K562 (cell line): ENCODE data around the gene PAN2. TPM values are rescaled to one million over a fixed set of nuclear protein-coding genes. Genes with fewer than 3 reads are reported as not detected.

Source experiments
- ATF3 ChIP-seq, 2 experiments: fragments of 450-650 bp in 1 of 2; sonication (generic) in 1 of 2; formaldehyde crosslinking in 1 of 2; IDR thresholded peaks in 1 of 2; conservative IDR thresholded peaks in 1 of 2; 2 replicates each; pipeline versions ENCODE4 v1.6.1 to v1.8.1; 2016 to 2023; ENCODE audit warnings: mild to moderate bottlenecking in 2 of 2, moderate library complexity in 2 of 2, inconsistent platforms in 1 of 2, missing genetic modification reagents in 1 of 2
- MXI1 ChIP-seq: IDR thresholded peaks from 2 replicates; pipeline ENCODE4 v1.6.1; 2011; ENCODE audit warnings: low read depth, mild to moderate bottlenecking, improper control_type of control experiment, low read length
- POLR2AphosphoS5 ChIP-seq: IDR thresholded peaks from 2 replicates; pipeline ENCODE4 v1.6.1; 2011; ENCODE audit warnings: mild to moderate bottlenecking, low read depth, low read length, moderate library complexity; ENCODE audit not compliant: control insufficient read depth, insufficient read depth
- POLR2H ChIP-seq: IDR thresholded peaks from 2 replicates; pipeline ENCODE4 v1.6.1; 2016; ENCODE audit warnings: missing genetic modification characterization, low read depth, mild to moderate bottlenecking, control low read depth, missing compliant biosample characterization, moderate library complexity
- STAT5B ChIP-seq: fragments of 250-450 bp; sonication (Bioruptor Pico); IDR thresholded peaks from 2 replicates; pipeline ENCODE4 v1.8.0; 2021; ENCODE audit warnings: mild to moderate bottlenecking, inconsistent platforms
- TAF1 ChIP-seq: IDR thresholded peaks from 2 replicates; pipeline ENCODE4 v1.6.1; 2011; ENCODE audit warnings: mild to moderate bottlenecking, low read length, moderate library complexity; ENCODE audit not compliant: insufficient read depth, control insufficient read depth, severe bottlenecking; ENCODE audit errors: extremely low read depth
- ZBTB17 ChIP-seq: fragments of 450-650 bp; formaldehyde crosslinking; IDR thresholded peaks from 2 replicates; pipeline ENCODE4 v1.4.0; 2020; ENCODE audit warnings: mild to moderate bottlenecking
- ZFX ChIP-seq: sonication (generic); formaldehyde crosslinking; IDR thresholded peaks from 2 replicates; pipeline ENCODE4 v1.8.0; 2022; ENCODE audit warnings: mild to moderate bottlenecking, missing genetic modification reagents, moderate library complexity
- ZKSCAN8 ChIP-seq: fragments of 200-800 bp; sonication (Bioruptor generic); IDR thresholded peaks from 2 replicates; pipeline ENCODE4 v1.6.1; 2016; ENCODE audit warnings: missing genetic modification characterization, missing compliant biosample characterization
- ZNF445 ChIP-seq: fragments of 250-450 bp; sonication (Bioruptor Pico); IDR thresholded peaks from 2 replicates; pipeline ENCODE4 v1.4.0; 2020; ENCODE audit warnings: low read depth, mild to moderate bottlenecking, moderate library complexity
- polyA plus RNA-seq, 8 experiments: library from polyadenylated mRNA; depleted of rRNA in 4 of 8; stranded (reverse) in 5 of 8; unstranded in 3 of 8; fragments of >200 nt; fragmentation: Nextera tagmentation in 2 of 8; fragmentation: Illumina TruSeq in 1 of 8; extraction: Ambion mirVana in 2 of 8; extraction: Trizol in 1 of 8; gene quantifications; 2 replicates each; pipeline versions ENCODE4 v1.2.1 to v1.2.3, GENCODE V29; 2011 to 2014; ENCODE audit warnings: inconsistent platforms in 1 of 8, missing spikeins in 1 of 8
- total RNA-seq, 7 experiments: library from RNA; depleted of rRNA in 6 of 7; stranded (reverse); fragments of >200 nt in 6 of 7; fragmentation: Illumina TruSeq in 2 of 7; extraction: Trizol in 2 of 7; gene quantifications; 2 replicates each; pipeline versions ENCODE4 v1.2.1 to v1.2.3, GENCODE V29; 2011 to 2021; ENCODE audit warnings: low replicate concordance in 1 of 7
- TF ChIP-seq, protein P1 (sequence below): sonication (generic); formaldehyde crosslinking; IDR thresholded peaks from 2 replicates; pipeline ENCODE4 v1.4.0; 2020; ENCODE audit warnings: mild to moderate bottlenecking, missing genetic modification reagents
- TF ChIP-seq, protein P2 (sequence below): sonication (generic); formaldehyde crosslinking; IDR thresholded peaks from 2 replicates; pipeline ENCODE4 v1.8.1; 2022; ENCODE audit warnings: missing genetic modification reagents
- TF ChIP-seq, protein P3 (sequence below), 2 experiments: fragments of 450-650 bp in 1 of 2; sonication (generic) in 1 of 2; formaldehyde crosslinking; conservative IDR thresholded peaks; 2 replicates each; pipeline versions ENCODE4 v1.4.0 to v1.8.1; 2020 to 2022; ENCODE audit warnings: mild to moderate bottlenecking in 1 of 2, missing genetic modification reagents in 1 of 2
- TF ChIP-seq, protein P4 (sequence below): sonication (generic); formaldehyde crosslinking; IDR thresholded peaks from 2 replicates; pipeline ENCODE4 v1.8.1; 2023; ENCODE audit warnings: mild to moderate bottlenecking, missing genetic modification reagents
- TF ChIP-seq, protein P5 (sequence below): sonication (generic); formaldehyde crosslinking; IDR thresholded peaks from 2 replicates; pipeline ENCODE4 v1.8.1; 2023; ENCODE audit warnings: mild to moderate bottlenecking, missing genetic modification reagents, moderate library complexity

PAN2 gene
- total and polyA plus RNA-seq, 9 of the 15 experiments (the other 6 are each of a cell fraction or from before 2014, with no cell fraction given), result 15.0 to 66.1 (median 25.9) TPM

GRCh38 chr12:56315622-56316473, 18.0 kb downstream of the PAN2 start, which contains the start of gene CNPY2 (continued):
- TF ChIP-seq, protein P1, sequence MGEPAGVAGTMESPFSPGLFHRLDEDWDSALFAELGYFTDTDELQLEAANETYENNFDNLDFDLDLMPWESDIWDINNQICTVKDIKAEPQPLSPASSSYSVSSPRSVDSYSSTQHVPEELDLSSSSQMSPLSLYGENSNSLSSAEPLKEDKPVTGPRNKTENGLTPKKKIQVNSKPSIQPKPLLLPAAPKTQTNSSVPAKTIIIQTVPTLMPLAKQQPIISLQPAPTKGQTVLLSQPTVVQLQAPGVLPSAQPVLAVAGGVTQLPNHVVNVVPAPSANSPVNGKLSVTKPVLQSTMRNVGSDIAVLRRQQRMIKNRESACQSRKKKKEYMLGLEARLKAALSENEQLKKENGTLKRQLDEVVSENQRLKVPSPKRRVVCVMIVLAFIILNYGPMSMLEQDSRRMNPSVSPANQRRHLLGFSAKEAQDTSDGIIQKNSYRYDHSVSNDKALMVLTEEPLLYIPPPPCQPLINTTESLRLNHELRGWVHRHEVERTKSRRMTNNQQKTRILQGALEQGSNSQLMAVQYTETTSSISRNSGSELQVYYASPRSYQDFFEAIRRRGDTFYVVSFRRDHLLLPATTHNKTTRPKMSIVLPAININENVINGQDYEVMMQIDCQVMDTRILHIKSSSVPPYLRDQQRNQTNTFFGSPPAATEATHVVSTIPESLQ (CRISPR knock-in tag), result peak; percentile 38; the same call in 1 of the 2 replicates
- TF ChIP-seq ZKSCAN8 (no peak), ATF3 (IDR thresholded peaks at IDR 0.05) (peak; percentile 35; the same call in 1 of the 2 replicates), ATF3 (CRISPR knock-in tag; conservative IDR thresholded peaks at IDR 0.05) (0 out of 2 replicates have a peak, but pooled peaks have one; percentile 49), TAF1 (peak; percentile 77), STAT5B (no peak), POLR2AphosphoS5 (no peak), ZNF445 (no peak), MXI1 (0 out of 2 replicates have a peak, but pooled peaks have one; percentile 17), ZFX (peak; percentile 75), POLR2H (peak; percentile 69), ZBTB17 (CRISPR knock-in tag) (peak; percentile 33; the same call in 1 of the 2 replicates)
- TF ChIP-seq, protein P2, sequence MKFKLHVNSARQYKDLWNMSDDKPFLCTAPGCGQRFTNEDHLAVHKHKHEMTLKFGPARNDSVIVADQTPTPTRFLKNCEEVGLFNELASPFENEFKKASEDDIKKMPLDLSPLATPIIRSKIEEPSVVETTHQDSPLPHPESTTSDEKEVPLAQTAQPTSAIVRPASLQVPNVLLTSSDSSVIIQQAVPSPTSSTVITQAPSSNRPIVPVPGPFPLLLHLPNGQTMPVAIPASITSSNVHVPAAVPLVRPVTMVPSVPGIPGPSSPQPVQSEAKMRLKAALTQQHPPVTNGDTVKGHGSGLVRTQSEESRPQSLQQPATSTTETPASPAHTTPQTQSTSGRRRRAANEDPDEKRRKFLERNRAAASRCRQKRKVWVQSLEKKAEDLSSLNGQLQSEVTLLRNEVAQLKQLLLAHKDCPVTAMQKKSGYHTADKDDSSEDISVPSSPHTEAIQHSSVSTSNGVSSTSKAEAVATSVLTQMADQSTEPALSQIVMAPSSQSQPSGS (CRISPR knock-in tag), result no peak
- TF ChIP-seq, protein P3, sequence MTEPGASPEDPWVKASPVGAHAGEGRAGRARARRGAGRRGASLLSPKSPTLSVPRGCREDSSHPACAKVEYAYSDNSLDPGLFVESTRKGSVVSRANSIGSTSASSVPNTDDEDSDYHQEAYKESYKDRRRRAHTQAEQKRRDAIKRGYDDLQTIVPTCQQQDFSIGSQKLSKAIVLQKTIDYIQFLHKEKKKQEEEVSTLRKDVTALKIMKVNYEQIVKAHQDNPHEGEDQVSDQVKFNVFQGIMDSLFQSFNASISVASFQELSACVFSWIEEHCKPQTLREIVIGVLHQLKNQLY (CRISPR knock-in tag; conservative IDR thresholded peaks at IDR 0.05), result no peak; a peak in 1 of 4 replicates
- TF ChIP-seq, protein P4, sequence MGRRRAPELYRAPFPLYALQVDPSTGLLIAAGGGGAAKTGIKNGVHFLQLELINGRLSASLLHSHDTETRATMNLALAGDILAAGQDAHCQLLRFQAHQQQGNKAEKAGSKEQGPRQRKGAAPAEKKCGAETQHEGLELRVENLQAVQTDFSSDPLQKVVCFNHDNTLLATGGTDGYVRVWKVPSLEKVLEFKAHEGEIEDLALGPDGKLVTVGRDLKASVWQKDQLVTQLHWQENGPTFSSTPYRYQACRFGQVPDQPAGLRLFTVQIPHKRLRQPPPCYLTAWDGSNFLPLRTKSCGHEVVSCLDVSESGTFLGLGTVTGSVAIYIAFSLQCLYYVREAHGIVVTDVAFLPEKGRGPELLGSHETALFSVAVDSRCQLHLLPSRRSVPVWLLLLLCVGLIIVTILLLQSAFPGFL, result no peak
- TF ChIP-seq, protein P5, sequence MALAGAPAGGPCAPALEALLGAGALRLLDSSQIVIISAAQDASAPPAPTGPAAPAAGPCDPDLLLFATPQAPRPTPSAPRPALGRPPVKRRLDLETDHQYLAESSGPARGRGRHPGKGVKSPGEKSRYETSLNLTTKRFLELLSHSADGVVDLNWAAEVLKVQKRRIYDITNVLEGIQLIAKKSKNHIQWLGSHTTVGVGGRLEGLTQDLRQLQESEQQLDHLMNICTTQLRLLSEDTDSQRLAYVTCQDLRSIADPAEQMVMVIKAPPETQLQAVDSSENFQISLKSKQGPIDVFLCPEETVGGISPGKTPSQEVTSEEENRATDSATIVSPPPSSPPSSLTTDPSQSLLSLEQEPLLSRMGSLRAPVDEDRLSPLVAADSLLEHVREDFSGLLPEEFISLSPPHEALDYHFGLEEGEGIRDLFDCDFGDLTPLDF (CRISPR knock-in tag), result no peak
